BLaER1 (cell line): ENCODE data around the gene HYAL1.
A peak's percentile ranks its signal among the peaks of the same experiment; 100 is the strongest.
"Not testable (repeated sequence)": the region's sequence is repeated elsewhere in the genome, so short reads cannot be mapped to it uniquely, and the experiment has no call there.

Experiments
- H3K27ac ChIP-seq: shearing (Covaris generic); formaldehyde crosslinking; 2 replicates; pipeline ENCODE4 v1.8.1; 2022
- H3K27me3 ChIP-seq: shearing (Covaris generic); formaldehyde crosslinking; 2 replicates; pipeline ENCODE4 v1.8.1; 2022
- H3K36me3 ChIP-seq: shearing (Covaris generic); formaldehyde crosslinking; 2 replicates; pipeline ENCODE4 v1.8.1; 2022
- H3K4me1 ChIP-seq: shearing (Covaris generic); formaldehyde crosslinking; 2 replicates; pipeline ENCODE4 v1.8.1; 2022
- H3K4me2 ChIP-seq: shearing (Covaris generic); formaldehyde crosslinking; 2 replicates; pipeline ENCODE4 v1.8.1; 2022
- H3K4me3 ChIP-seq: shearing (Covaris generic); formaldehyde crosslinking; 2 replicates; pipeline ENCODE4 v1.8.1; 2022
- H3K9ac ChIP-seq: shearing (Covaris generic); formaldehyde crosslinking; 2 replicates; pipeline ENCODE4 v1.8.1; 2022
- H3K9me3 ChIP-seq: shearing (Covaris generic); formaldehyde crosslinking; 2 replicates; pipeline ENCODE4 v1.8.1; 2022
- H4K20me1 ChIP-seq: shearing (Covaris generic); formaldehyde crosslinking; 2 replicates; pipeline ENCODE4 v1.8.1; 2022
- Cebpa-rat ChIP-seq: shearing (Covaris generic); IDR thresholded peaks from 2 replicates; pipeline ENCODE4 v1.8.1; 2022

Gene HYAL1

DNA sequence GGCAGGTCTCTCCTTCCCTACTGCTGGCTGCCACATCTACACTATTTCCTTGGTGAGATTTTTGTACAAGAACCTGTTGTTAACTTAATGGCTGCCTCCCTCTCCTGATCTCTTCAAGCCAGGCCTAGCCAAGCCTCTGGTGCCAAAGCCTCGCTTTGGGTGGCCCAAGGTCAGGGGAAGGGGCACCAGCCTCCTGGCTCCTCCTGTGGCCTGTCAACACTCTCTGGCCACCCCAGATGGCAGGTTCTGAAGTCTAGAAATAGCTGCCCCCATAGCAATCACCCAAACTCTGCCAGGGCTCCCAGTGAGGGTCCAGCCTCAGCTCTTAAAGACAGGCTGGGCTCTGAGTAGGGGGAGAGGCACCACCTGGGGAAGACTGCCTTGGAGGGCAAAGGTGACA is 16.1 kb downstream of the HYAL1 start:
- no peaks in the 10 kb centered on the region for H3K27me3 ChIP-seq
- no peak overlapping the region for H3K4me3 ChIP-seq
- H4K20me1 ChIP-seq = peaks cover 5% of the 10 kb centered on the region; the same call in 1 of the 2 replicates
- no peak overlapping the region for H3K4me2 ChIP-seq
- no peak overlapping the region for H3K9ac ChIP-seq
- peaks cover 14% of the 10 kb centered on the region for H3K4me1 ChIP-seq
- H3K27ac ChIP-seq = no peak overlapping the region
- no peak for TF ChIP-seq Cebpa-rat
- no peaks in the 10 kb centered on the region for H3K9me3 ChIP-seq
- H3K36me3 ChIP-seq = peaks cover 59% of the 10 kb centered on the region

- Histone ChIP-seq H3K36me3 (peaks cover 59% of the 10 kb centered on the region), H3K9me3 (no peaks in the 10 kb centered on the region), H3K4me1 (peaks cover 14% of the 10 kb centered on the region), H3K9ac (no peak overlapping the region), H3K4me2 (no peak overlapping the region), H3K4me3 (no peak overlapping the region), H3K27me3 (no peaks in the 10 kb centered on the region), H3K27ac (no peak overlapping the region), H4K20me1 (peaks cover 5% of the 10 kb centered on the region; the same call in 1 of the 2 replicates)
- no peak for TF ChIP-seq Cebpa-rat
Measured at GRCh38 chr3:50286322-50287227, 16.8 kb downstream of the HYAL1 start.

- not testable (repeated sequence) for H3K27ac ChIP-seq, H3K9ac ChIP-seq, H3K4me1 ChIP-seq, H3K27me3 ChIP-seq, H3K4me3 ChIP-seq, H3K9me3 ChIP-seq, H3K4me2 ChIP-seq, H4K20me1 ChIP-seq
- H3K36me3 ChIP-seq = peaks cover 42% of the 10 kb centered on the region
Measured at GRCh38 chr3:50284121-50284520, 19.3 kb downstream of the HYAL1 start.

DNA sequence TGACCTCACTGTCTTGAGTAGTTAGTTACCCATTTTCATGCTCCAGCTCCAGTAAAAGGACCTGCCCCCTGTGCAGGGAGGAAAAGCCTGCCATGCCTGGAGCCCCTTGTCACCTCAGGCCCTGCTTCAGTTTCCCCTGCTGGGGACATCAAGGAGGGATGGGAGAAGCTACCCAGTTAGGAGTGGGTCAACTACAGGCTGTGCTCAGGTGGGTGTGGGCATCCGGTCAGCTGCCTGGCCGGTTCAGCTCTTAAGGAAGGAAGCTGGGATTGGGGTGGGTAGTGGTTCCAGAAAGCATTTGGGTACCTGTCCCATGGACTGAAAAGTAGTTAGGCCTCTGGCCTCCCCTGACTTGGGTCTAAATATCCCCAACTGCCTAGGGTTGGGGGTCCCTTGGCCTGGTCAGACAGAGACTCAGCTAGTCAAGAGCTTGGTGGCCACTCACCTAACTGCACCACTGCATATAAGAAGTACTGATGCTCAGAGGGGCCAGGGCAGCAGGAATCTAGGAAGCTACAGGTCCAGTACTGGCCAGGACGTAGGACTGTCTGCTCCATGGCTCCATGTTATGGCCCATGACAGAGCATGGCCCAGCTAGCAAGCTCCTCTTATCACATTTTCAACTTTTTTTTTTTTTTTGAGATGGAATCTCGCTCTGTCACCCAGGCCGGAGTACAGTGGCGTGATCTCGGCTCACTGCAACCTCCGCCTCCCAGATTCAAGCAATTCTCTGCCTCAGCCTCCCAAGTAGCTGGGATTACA is 23.9 kb downstream of the HYAL1 start:
- H3K27ac ChIP-seq = no peak overlapping the region
- no peak for TF ChIP-seq Cebpa-rat
- no peaks in the 10 kb centered on the region for H3K9me3 ChIP-seq
- no peak overlapping the region for H3K4me3 ChIP-seq
- peaks cover 53% of the 10 kb centered on the region for H3K27me3 ChIP-seq
- no peak overlapping the region for H3K9ac ChIP-seq
- H3K36me3 ChIP-seq = no peaks in the 10 kb centered on the region
- no peak overlapping the region for H3K4me2 ChIP-seq
- peaks cover 26% of the 10 kb centered on the region for H4K20me1 ChIP-seq
- H3K4me1 ChIP-seq = peaks cover 26% of the 10 kb centered on the region

DNA sequence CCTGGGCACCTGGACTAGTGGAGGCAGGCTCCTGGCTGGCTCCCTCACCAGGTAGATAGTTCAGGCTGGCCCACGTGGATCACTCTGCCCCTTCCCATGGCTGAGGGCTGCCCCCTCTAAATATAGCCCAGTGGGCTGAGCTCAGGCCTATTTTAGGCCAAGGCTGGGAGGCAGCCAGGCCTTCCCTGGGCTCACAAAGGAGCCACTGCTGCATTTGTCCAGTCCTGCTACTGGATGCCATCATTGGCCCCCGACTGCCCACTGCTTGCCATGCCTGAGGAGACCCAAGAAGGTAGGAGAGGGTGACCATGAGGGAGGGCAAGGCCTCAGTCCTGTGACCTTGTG is 24.5 kb downstream of the HYAL1 start, which contains the start of gene LSMEM2:
Gene LSMEM2 (plus strand): TSS at position 208 of the 345 bp plus-strand sequence. CDS start 27 bp downstream, at position 235.
- H3K9ac ChIP-seq = no peak within 1 kb of the TSS
- TF ChIP-seq Cebpa-rat = no peak

DNA sequence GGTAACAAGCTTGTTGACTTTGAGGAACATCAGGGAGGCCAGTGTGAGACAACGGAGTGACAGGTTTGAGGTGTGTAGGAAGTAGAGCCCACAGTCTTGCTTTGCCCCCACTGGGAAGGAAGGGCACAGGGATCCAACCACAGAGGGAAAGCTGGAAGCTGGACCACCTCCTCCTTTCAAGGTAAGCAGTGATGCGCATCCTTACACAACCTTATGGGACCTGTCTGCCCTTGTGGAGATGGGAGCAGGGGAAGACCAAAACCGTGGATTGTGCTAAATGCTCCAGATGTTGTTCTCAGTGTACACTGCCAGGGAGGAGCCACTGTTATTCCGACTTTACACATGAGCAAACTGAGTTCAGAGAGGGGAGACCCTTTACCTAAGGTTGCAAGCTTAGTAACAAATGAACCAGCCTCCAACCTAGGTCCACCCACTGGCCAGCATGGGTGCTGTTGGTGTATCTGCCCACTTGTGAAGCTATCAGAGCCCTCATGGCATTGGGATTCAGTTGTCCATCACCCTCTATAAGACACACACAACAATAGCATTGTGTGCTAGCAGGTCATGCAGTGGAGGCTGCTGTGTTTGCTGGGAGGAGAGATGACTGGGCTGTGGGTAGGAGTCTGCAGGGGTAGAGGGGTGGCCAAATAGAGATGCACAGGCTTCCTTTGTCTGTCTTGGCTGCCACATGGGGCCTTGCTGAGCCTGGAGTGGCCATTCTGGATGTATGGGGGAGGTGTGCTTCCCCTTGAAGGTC is 25.1 kb downstream of the HYAL1 start:
- peaks cover 64% of the 10 kb centered on the region for H3K27me3 ChIP-seq
- H3K4me2 ChIP-seq = no peak overlapping the region
- peaks cover 34% of the 10 kb centered on the region for H4K20me1 ChIP-seq
- no peak for TF ChIP-seq Cebpa-rat
- no peaks in the 10 kb centered on the region for H3K9me3 ChIP-seq
- no peak overlapping the region for H3K4me3 ChIP-seq
- H3K4me1 ChIP-seq = peaks cover 28% of the 10 kb centered on the region
- H3K9ac ChIP-seq = no peak overlapping the region
- H3K27ac ChIP-seq = no peak overlapping the region
- H3K36me3 ChIP-seq = no peaks in the 10 kb centered on the region

More for the DNA sequence above, 24.5 kb downstream of the HYAL1 start, which contains the start of gene LSMEM2:
- H4K20me1 ChIP-seq = peaks cover 29% of the 10 kb centered on the region
- H3K27me3 ChIP-seq = peaks cover 58% of the 10 kb centered on the region
- H3K36me3 ChIP-seq = no peaks in the 10 kb centered on the region
- H3K4me1 ChIP-seq = peaks cover 26% of the 10 kb centered on the region
- no peak within 1 kb of the TSS for H3K27ac ChIP-seq
- no peak within 1 kb of the TSS for H3K4me2 ChIP-seq
- no peaks in the 10 kb centered on the region for H3K9me3 ChIP-seq
- no peak within 1 kb of the TSS for H3K4me3 ChIP-seq

DNA sequence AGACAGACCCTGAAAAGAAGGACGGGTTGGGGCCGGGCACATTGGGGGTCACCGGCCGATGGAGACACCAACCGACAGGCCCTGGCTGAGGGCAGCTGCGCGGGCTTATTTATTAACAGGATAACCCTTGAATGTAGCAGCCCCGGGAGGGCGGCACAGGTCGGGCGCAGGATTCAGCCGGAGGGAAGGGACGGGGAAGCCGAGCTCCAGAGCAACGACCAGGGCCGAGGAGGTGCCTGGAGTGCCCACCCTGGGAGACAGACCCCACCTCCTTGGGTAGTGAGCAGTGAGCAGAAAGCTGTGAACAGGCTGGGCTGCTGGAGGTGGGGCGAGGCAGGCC is 26.6 kb downstream of the HYAL1 start:
- Histone ChIP-seq H4K20me1 (peaks cover 37% of the 10 kb centered on the region), H3K9ac (no peak overlapping the region), H3K4me3 (no peak overlapping the region), H3K9me3 (no peaks in the 10 kb centered on the region), H3K27me3 (peaks cover 69% of the 10 kb centered on the region), H3K27ac (no peak overlapping the region), H3K4me1 (peaks cover 38% of the 10 kb centered on the region), H3K4me2 (0 out of 2 replicates have a peak overlapping the region, but pooled peaks have one; percentile 22), H3K36me3 (no peaks in the 10 kb centered on the region)
- TF ChIP-seq Cebpa-rat = no peak

GRCh38 chr3:50275996-50276761 is 27.2 kb downstream of the HYAL1 start:
- Histone ChIP-seq H4K20me1 (peaks cover 37% of the 10 kb centered on the region), H3K36me3 (no peaks in the 10 kb centered on the region), H3K9me3 (no peaks in the 10 kb centered on the region), H3K4me3 (no peak overlapping the region), H3K27me3 (peaks cover 69% of the 10 kb centered on the region), H3K9ac (no peak overlapping the region), H3K4me2 (peak overlapping the region; percentile 40), H3K27ac (no peak overlapping the region), H3K4me1 (peaks cover 43% of the 10 kb centered on the region)
- no peak for TF ChIP-seq Cebpa-rat
